NCI-H1930 (cell line): ENCODE results near the gene HOXA5.

Experiments used
- DNase-seq, 2 experiments: peaks; one replicate each; lab custom pipeline; 2025; lab: John Stamatoyannopoulos, UW

HOXA5 gene

GRCh38 chr7:27170426-27171324 lies 27.2 kb upstream of the HOXA5 start:
- DNase-seq, result no peak

- DNase-seq, result peak; percentile 53 to 69
Measured at GRCh38 chr7:27169658-27170425, 26.4 kb upstream of the HOXA5 start.

GRCh38 chr7:27168265-27168947 lies 24.9 kb upstream of the HOXA5 start:
- peak; percentile 46 to 73 for DNase-seq

GRCh38 chr7:27167916-27168264 lies 24.4 kb upstream of the HOXA5 start:
- DNase-seq, result no peak

GRCh38 chr7:27166531-27167505 lies 23.3 kb upstream of the HOXA5 start:
- no peak for DNase-seq

GRCh38 chr7:27165996-27166530 lies 22.6 kb upstream of the HOXA5 start:
- DNase-seq, result peak in 1 of 2 experiments; percentile 59

GRCh38 chr7:27165089-27165995 lies 21.9 kb upstream of the HOXA5 start, which contains the start of gene HOXA9:
Gene HOXA9, minus strand, starts transcription at chr7:27165537. Its CDS starts 80 bp downstream, at chr7:27165457.
- DNase-seq, result peak; percentile 73 to 75

GRCh38 chr7:27164367-27165088 lies 21.0 kb upstream of the HOXA5 start:
- no peak for DNase-seq

GRCh38 chr7:27164045-27164366 lies 20.5 kb upstream of the HOXA5 start:
- no peak for DNase-seq

- DNase-seq, result no peak
Measured at GRCh38 chr7:27163288-27164044, 20.0 kb upstream of the HOXA5 start.

- DNase-seq, result no peak
Measured at GRCh38 chr7:27162561-27163287, 19.2 kb upstream of the HOXA5 start.

GRCh38 chr7:27161721-27162560 lies 18.5 kb upstream of the HOXA5 start:
- DNase-seq, result no peak

- no peak for DNase-seq
Measured at GRCh38 chr7:27161214-27161720, 17.8 kb upstream of the HOXA5 start.

- DNase-seq, result peak; percentile 54 to 78
Measured at GRCh38 chr7:27160546-27161213, 17.2 kb upstream of the HOXA5 start.

- DNase-seq, result no peak
Measured at GRCh38 chr7:27160145-27160545, 16.7 kb upstream of the HOXA5 start.
